Measurements from ENCODE around the gene NLGN1. TPM values are rescaled to one million over a fixed set of nuclear protein-coding genes. Genes with fewer than 3 reads are reported as not detected.

The NLGN1 gene
- total RNA-seq, 1 donor from 2014 or later = 4.5 TPM

GRCh38 chr3:174243171-174243570 lies 845.6 kb downstream of the NLGN1 start:
- H3K36me3 ChIP-seq (ENCODE audit: control insufficient read depth, insufficient read depth, low read length) = no peaks in the 10 kb centered on the region
- TF ChIP-seq CTCF (IDR thresholded peaks at IDR 0.05; ENCODE audit: insufficient read depth, low read length, poor library complexity, severe bottlenecking) = no peak
- peak; percentile 26 for DNase-seq (ENCODE audit: low read depth)
- H3K27me3 ChIP-seq (ENCODE audit: control insufficient read depth, insufficient read depth, low read length) = no peaks in the 10 kb centered on the region
- no peak overlapping the region for H3K4me3 ChIP-seq (ENCODE audit: low read depth, low read length)

GRCh38 chr3:174247687-174248152 lies 850.2 kb downstream of the NLGN1 start:
- Histone ChIP-seq H3K27me3 (ENCODE audit: control insufficient read depth, insufficient read depth, low read length) (no peaks in the 10 kb centered on the region), H3K36me3 (ENCODE audit: control insufficient read depth, insufficient read depth, low read length) (no peaks in the 10 kb centered on the region), H3K4me3 (ENCODE audit: low read depth, low read length) (no peak overlapping the region)
- no peak for DNase-seq (ENCODE audit: low read depth)
- no peak for TF ChIP-seq CTCF (IDR thresholded peaks at IDR 0.05; ENCODE audit: insufficient read depth, low read length, poor library complexity, severe bottlenecking)

GRCh38 chr3:174251681-174252080 lies 854.1 kb downstream of the NLGN1 start:
- DNase-seq (ENCODE audit: low read depth) = no peak
- H3K27me3 ChIP-seq (ENCODE audit: control insufficient read depth, insufficient read depth, low read length) = no peaks in the 10 kb centered on the region
- TF ChIP-seq CTCF (IDR thresholded peaks at IDR 0.05; ENCODE audit: insufficient read depth, low read length, poor library complexity, severe bottlenecking) = no peak
- H3K36me3 ChIP-seq (ENCODE audit: control insufficient read depth, insufficient read depth, low read length) = no peaks in the 10 kb centered on the region
- no peak overlapping the region for H3K4me3 ChIP-seq (ENCODE audit: low read depth, low read length)

- TF ChIP-seq CTCF (IDR thresholded peaks at IDR 0.05; ENCODE audit: insufficient read depth, low read length, poor library complexity, severe bottlenecking) = no peak
- DNase-seq (ENCODE audit: low read depth) = no peak
- no peak overlapping the region for H3K4me3 ChIP-seq (ENCODE audit: low read depth, low read length)
- no peaks in the 10 kb centered on the region for H3K27me3 ChIP-seq (ENCODE audit: control insufficient read depth, insufficient read depth, low read length)
- H3K36me3 ChIP-seq (ENCODE audit: control insufficient read depth, insufficient read depth, low read length) = no peaks in the 10 kb centered on the region
These were observed 855.8 kb downstream of the NLGN1 start for GRCh38 chr3:174253196-174253823.

GRCh38 chr3:174253940-174254339 lies 856.4 kb downstream of the NLGN1 start:
- Histone ChIP-seq H3K27me3 (ENCODE audit: control insufficient read depth, insufficient read depth, low read length) (no peaks in the 10 kb centered on the region), H3K36me3 (ENCODE audit: control insufficient read depth, insufficient read depth, low read length) (no peaks in the 10 kb centered on the region), H3K4me3 (ENCODE audit: low read depth, low read length) (no peak overlapping the region)
- no peak for DNase-seq (ENCODE audit: low read depth)
- TF ChIP-seq CTCF (IDR thresholded peaks at IDR 0.05; ENCODE audit: insufficient read depth, low read length, poor library complexity, severe bottlenecking) = no peak

GRCh38 chr3:174255454-174255853 lies 857.9 kb downstream of the NLGN1 start:
- no peak for TF ChIP-seq CTCF (IDR thresholded peaks at IDR 0.05; ENCODE audit: insufficient read depth, low read length, poor library complexity, severe bottlenecking)
- H3K36me3 ChIP-seq (ENCODE audit: control insufficient read depth, insufficient read depth, low read length) = no peaks in the 10 kb centered on the region
- no peak overlapping the region for H3K4me3 ChIP-seq (ENCODE audit: low read depth, low read length)
- no peak for DNase-seq (ENCODE audit: low read depth)
- no peaks in the 10 kb centered on the region for H3K27me3 ChIP-seq (ENCODE audit: control insufficient read depth, insufficient read depth, low read length)
